Measurements from ENCODE around the gene CDON.

- TF ChIP-seq POLR2A (IDR thresholded peaks at IDR 0.05; ENCODE audit: low read length) (no peak), GATA1 (IDR thresholded peaks at IDR 0.05; ENCODE audit: low read depth, low read length) (no peak)
Observed at GRCh38 chr11:126032375-126032774, 30.3 kb downstream of the CDON start.
